IMR-90 (cell line): ENCODE results near the gene KDM8. TPM values are rescaled to one million over a fixed set of nuclear protein-coding genes. Genes with fewer than 3 reads are reported as not detected.

Experiments
- ATAC-seq: fragments of 200-7000 bp; cut with Tn5 transposase; 2 replicates; pipeline ENCODE4 v1.9.1; 2020; ENCODE audit warnings: low read depth, mild to moderate bottlenecking, moderate library complexity
- BruUV-seq: library from RNA; stranded (reverse); fragments of 400-500 nt; replicated peaks from 2 replicates; lab custom pipeline; 2021; lab: Mats Ljungman, UMichigan
- CTCF ChIA-PET: fragments of 300-600 bp; formaldehyde crosslinking; extraction: SDS; loops from one replicate; lab custom pipeline; 2021; ENCODE audit warnings: antibody characterized with exemption; lab: Yijun Ruan, JAX
- POLR2A ChIA-PET: fragments of 300-600 bp; sonication (Branson Sonifier 250); formaldehyde crosslinking; loops from one replicate; lab custom pipeline; 2022; ENCODE audit warnings: antibody characterized with exemption; ENCODE audit not compliant: unreplicated experiment; lab: Charles Lee
- DNase-seq: peaks from one replicate; pipeline ENCODE4 v3.0.0; 2013
- H2AFZ ChIP-seq: replicated peaks from 2 replicates; pipeline ENCODE3; 2013; ENCODE audit warnings: low read length, mild to moderate bottlenecking; ENCODE audit not compliant: poor library complexity
- H2AK5ac ChIP-seq: 2 replicates; pipeline ENCODE4 v1.6.1; 2013; ENCODE audit warnings: low read depth, low read length, inconsistent platforms
- H2AK9ac ChIP-seq: replicated peaks from 2 replicates; pipeline ENCODE3; 2013; ENCODE audit warnings: mild to moderate bottlenecking, low read depth, low read length, moderate library complexity; ENCODE audit not compliant: poor library complexity
- H2BK120ac ChIP-seq: 2 replicates; pipeline ENCODE4 v1.6.1; 2013; ENCODE audit warnings: low read depth, low read length, inconsistent platforms
- H2BK15ac ChIP-seq: 3 replicates; pipeline ENCODE4 v1.6.1; 2013; ENCODE audit warnings: low read depth, low read length, inconsistent platforms
- H2BK20ac ChIP-seq: 2 replicates; pipeline ENCODE4 v1.6.1; 2013; ENCODE audit warnings: low read depth, mild to moderate bottlenecking, inconsistent platforms, low read length, moderate library complexity
- H2BK5ac ChIP-seq: 2 replicates; pipeline ENCODE4 v1.6.1; 2013; ENCODE audit warnings: mild to moderate bottlenecking, low read depth, low read length, inconsistent platforms; ENCODE audit not compliant: poor library complexity, severe bottlenecking
- H3K14ac ChIP-seq: replicated peaks from 2 replicates; pipeline ENCODE4 v1.6.1; 2013; ENCODE audit warnings: low read depth, low read length, inconsistent platforms
- H3K18ac ChIP-seq: 2 replicates; pipeline ENCODE4 v1.6.1; 2013; ENCODE audit warnings: low read depth, low read length, control low read depth
- H3K23ac ChIP-seq: 2 replicates; pipeline ENCODE4 v1.6.1; 2013; ENCODE audit warnings: low read depth, low read length, inconsistent platforms
- H3K27ac ChIP-seq: 2 replicates; pipeline ENCODE4 v1.5.1; 2013; ENCODE audit warnings: mild to moderate bottlenecking, control low read depth, low read length; ENCODE audit not compliant: insufficient read depth
- H3K27me3 ChIP-seq: 2 replicates; pipeline ENCODE4 v1.6.1; 2013; ENCODE audit warnings: low read length; ENCODE audit not compliant: control insufficient read depth, insufficient read depth
- H3K36me3 ChIP-seq: 2 replicates; pipeline ENCODE4 v1.6.1; 2013; ENCODE audit warnings: low read length, mixed read lengths; ENCODE audit not compliant: control insufficient read depth, insufficient read depth
- H3K4ac ChIP-seq: 2 replicates; pipeline ENCODE4 v1.6.1; 2013; ENCODE audit warnings: low read depth, low read length, inconsistent platforms
- H3K4me1 ChIP-seq: 2 replicates; pipeline ENCODE4 v1.6.1; 2013; ENCODE audit warnings: low read length, mixed read lengths; ENCODE audit not compliant: control insufficient read depth, insufficient read depth
- H3K4me2 ChIP-seq: 2 replicates; pipeline ENCODE4 v1.6.1; 2013; ENCODE audit warnings: low read depth, mild to moderate bottlenecking, control low read depth, low read length, moderate library complexity
- H3K4me3 ChIP-seq: 2 replicates; pipeline ENCODE4 v1.5.1; 2013; ENCODE audit warnings: low read depth, mild to moderate bottlenecking, control low read depth, low read length, moderate library complexity; ENCODE audit not compliant: insufficient read depth
- H3K56ac ChIP-seq: 2 replicates; pipeline ENCODE4 v1.6.1; 2013; ENCODE audit warnings: low read length, inconsistent platforms; ENCODE audit not compliant: insufficient read depth; ENCODE audit errors: extremely low read depth
- H3K79me1 ChIP-seq, 2 experiments: 2 replicates each; pipeline ENCODE4 v1.6.1; 2013; ENCODE audit warnings: low read length in 2 of 2, inconsistent platforms in 1 of 2, low read depth in 1 of 2
- H3K9ac ChIP-seq: 2 replicates; pipeline ENCODE4 v1.6.1; 2013; ENCODE audit warnings: low read depth, low read length, control low read depth
- H3K9me1 ChIP-seq: 2 replicates; pipeline ENCODE4 v1.6.1; 2013; ENCODE audit warnings: low read length, inconsistent platforms; ENCODE audit not compliant: insufficient read depth
- H3K9me3 ChIP-seq: 2 replicates; pipeline ENCODE4 v1.6.1; 2013; ENCODE audit warnings: low read length; ENCODE audit not compliant: control insufficient read depth, insufficient read depth
- H4K20me1 ChIP-seq: 2 replicates; pipeline ENCODE4 v1.6.1; 2013; ENCODE audit warnings: low read length, inconsistent platforms; ENCODE audit not compliant: insufficient read depth
- H4K5ac ChIP-seq: 2 replicates; pipeline ENCODE4 v1.6.1; 2013; ENCODE audit warnings: mild to moderate bottlenecking, low read depth, low read length, control low read depth
- H4K8ac ChIP-seq, 2 experiments: 2 replicates each; pipeline ENCODE4 v1.6.1; 2013; ENCODE audit warnings: low read depth in 2 of 2, low read length in 2 of 2, control low read depth in 1 of 2, inconsistent platforms in 1 of 2
- H4K91ac ChIP-seq: 2 replicates; pipeline ENCODE4 v1.6.1; 2013; ENCODE audit warnings: low read depth, low read length, inconsistent platforms; ENCODE audit not compliant: insufficient read depth
- CEBPB ChIP-seq: IDR thresholded peaks from 2 replicates; pipeline ENCODE4 v1.6.1; 2012; ENCODE audit warnings: low read depth, low read length, improper control_type of control experiment
- CHD1 ChIP-seq: IDR thresholded peaks from 2 replicates; pipeline ENCODE4 v1.6.1; 2012; ENCODE audit warnings: low read depth, low read length, improper control_type of control experiment
- CTCF ChIP-seq: conservative IDR thresholded peaks from 2 replicates; pipeline ENCODE4 v1.5.1; 2012; ENCODE audit warnings: mild to moderate bottlenecking, low read depth, low read length, improper control_type of control experiment
- FOS ChIP-seq: fragments of 150-350 bp; IDR thresholded peaks from 2 replicates; pipeline ENCODE4 v1.6.1; 2016; ENCODE audit warnings: low read depth, low read length
- MAZ ChIP-seq: IDR thresholded peaks from 2 replicates; pipeline ENCODE4 v1.6.1; 2012; ENCODE audit warnings: low read depth, mild to moderate bottlenecking, low read length, improper control_type of control experiment, moderate library complexity, borderline replicate concordance
- NFE2L2 ChIP-seq: fragments of 150-350 bp; IDR thresholded peaks from 2 replicates; pipeline ENCODE4 v1.6.1; 2016; ENCODE audit warnings: low read depth, mild to moderate bottlenecking, low read length
- POLR2A ChIP-seq: IDR thresholded peaks from 2 replicates; pipeline ENCODE4 v1.6.1; 2012; ENCODE audit warnings: mild to moderate bottlenecking, low read depth, low read length
- RFX5 ChIP-seq: IDR thresholded peaks from 2 replicates; pipeline ENCODE4 v1.8.0; 2012; ENCODE audit warnings: low read depth, mild to moderate bottlenecking, low read length, moderate library complexity
- SMC3 ChIP-seq: fragments of 150-350 bp; IDR thresholded peaks from 2 replicates; pipeline ENCODE4 v1.6.1; 2016; ENCODE audit warnings: low read depth, mild to moderate bottlenecking, antibody characterized with exemption, low read length, moderate library complexity
- WGBS, 2 experiments: methylation state at CpG; one replicate each; pipeline versions ENCODE4 v1.1.5 to v1.1.7; 2013; ENCODE audit warnings: missing lambda C conversion rate in 2 of 2; ENCODE audit not compliant: insufficient read length in 1 of 2; ENCODE audit errors: extremely low coverage in 2 of 2; 5-methylcytosine and 5-hydroxymethylcytosine counted together
- dilution Hi-C: fragments of 300-500 bp; cut with HindIII; formaldehyde crosslinking; loops from one replicate; pipeline ENCODE4 v1.14.3; 2018; ENCODE audit warnings: low sequenced_read_pairs; ENCODE audit not compliant: unreplicated experiment
- in situ Hi-C: fragments of 300-500 bp; cut with MboI; formaldehyde crosslinking; loops from 3 replicates; pipeline ENCODE4 v1.14.3; 2019; ENCODE audit warnings: low sequenced_read_pairs, inconsistent platforms, mixed read lengths
- intact Hi-C: fragments of 100-400 bp; cut with micrococcal nuclease; formaldehyde crosslinking; loops from 2 replicates; pipeline ENCODE4 v1.10.0; 2022
- polyA plus RNA-seq, 3 experiments: library from polyadenylated mRNA; depleted of rRNA; stranded (reverse); fragments of >200 nt; gene quantifications; 2 replicates each; pipeline ENCODE4 v1.2.3, GENCODE V29; 2012; ENCODE audit warnings: low replicate concordance in 1 of 3
- total RNA-seq: library from RNA; depleted of rRNA; stranded (reverse); fragments of >200 nt; gene quantifications from 2 replicates; pipeline ENCODE4 v1.2.3, GENCODE V29; 2012
- TF ChIP-seq, protein P1 (sequence below): fragments of 150-350 bp; IDR thresholded peaks from 2 replicates; pipeline ENCODE4 v1.6.1; 2016; ENCODE audit warnings: low read depth, mild to moderate bottlenecking, low read length, moderate library complexity, borderline replicate concordance
- TF ChIP-seq, protein P2 (sequence below): fragments of 150-350 bp; IDR thresholded peaks from 2 replicates; pipeline ENCODE4 v1.6.1; 2017; ENCODE audit warnings: mild to moderate bottlenecking, antibody characterized with exemption, low read length, low read depth

The KDM8 gene
- total and polyA plus RNA-seq, 2 of the 4 experiments (the other 2 are of a cell fraction): 3.2 to 3.8 TPM

DNA sequence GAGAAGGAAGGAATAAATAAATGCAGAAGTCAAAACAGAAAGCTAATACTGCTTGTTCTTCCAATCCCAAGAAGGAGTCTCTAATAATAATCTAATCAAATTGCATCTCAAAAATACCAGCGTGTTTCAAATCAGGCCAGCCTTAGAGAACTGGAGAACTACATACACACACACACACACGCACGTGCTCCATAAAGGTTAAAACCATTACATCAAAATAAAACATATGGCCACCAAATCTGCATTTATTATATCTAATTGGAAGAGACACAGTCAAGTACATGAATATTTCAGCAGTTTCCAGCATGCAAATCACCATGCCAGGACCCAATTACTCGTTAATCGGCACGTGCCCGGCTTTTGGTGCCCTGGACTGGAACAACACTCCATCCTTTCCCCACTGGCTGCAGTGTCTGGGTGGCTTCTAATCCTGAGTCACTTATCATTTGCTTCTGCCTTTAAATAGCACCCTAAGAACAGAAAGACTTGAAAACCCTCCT, 20.4 kb upstream of the KDM8 start:
- in situ Hi-C loops (no loop called here), dilution Hi-C loops (no loop called here), intact Hi-C loops (no loop called here)
- CTCF ChIA-PET: no interaction called here
- H2BK15ac ChIP-seq: no peak overlapping the region
- H3K27me3 ChIP-seq: peaks cover 3% of the 10 kb centered on the region; the same call in 1 of the 2 replicates
- H2AK9ac ChIP-seq: no peak overlapping the region
- H3K27ac ChIP-seq: no peak overlapping the region
- H3K79me1 ChIP-seq: no peaks in the 10 kb centered on the region
- H2BK120ac ChIP-seq: no peak overlapping the region
- BruUV-seq: no TSS peak
- H4K5ac ChIP-seq: no peak overlapping the region
- H3K36me3 ChIP-seq: no peaks in the 10 kb centered on the region
- 94% methylated on average over 5 of the region's 7 CpGs; no CpG with 5 or more reads in 1 of the 2 experiments for WGBS, 2 experiments
- H4K91ac ChIP-seq: no peak overlapping the region
- no peak overlapping the region for H3K18ac ChIP-seq
- no peak overlapping the region for H3K4ac ChIP-seq
- H3K9me3 ChIP-seq: peaks cover 3% of the 10 kb centered on the region
- no peaks in the 10 kb centered on the region for H3K9me1 ChIP-seq
- no peak for ATAC-seq
- no peak for DNase-seq
- no peak overlapping the region for H3K4me3 ChIP-seq
- no peak overlapping the region for H2AK5ac ChIP-seq
- H2AFZ ChIP-seq: no peak overlapping the region
- TF ChIP-seq POLR2A (no peak), CHD1 (no peak), FOS (no peak), SMC3 (no peak), CTCF (no peak), RFX5 (no peak), MAZ (no peak), NFE2L2 (no peak), CEBPB (no peak)
- TF ChIP-seq, protein P1, sequence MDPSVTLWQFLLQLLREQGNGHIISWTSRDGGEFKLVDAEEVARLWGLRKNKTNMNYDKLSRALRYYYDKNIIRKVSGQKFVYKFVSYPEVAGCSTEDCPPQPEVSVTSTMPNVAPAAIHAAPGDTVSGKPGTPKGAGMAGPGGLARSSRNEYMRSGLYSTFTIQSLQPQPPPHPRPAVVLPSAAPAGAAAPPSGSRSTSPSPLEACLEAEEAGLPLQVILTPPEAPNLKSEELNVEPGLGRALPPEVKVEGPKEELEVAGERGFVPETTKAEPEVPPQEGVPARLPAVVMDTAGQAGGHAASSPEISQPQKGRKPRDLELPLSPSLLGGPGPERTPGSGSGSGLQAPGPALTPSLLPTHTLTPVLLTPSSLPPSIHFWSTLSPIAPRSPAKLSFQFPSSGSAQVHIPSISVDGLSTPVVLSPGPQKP: no peak
- TF ChIP-seq, protein P2, sequence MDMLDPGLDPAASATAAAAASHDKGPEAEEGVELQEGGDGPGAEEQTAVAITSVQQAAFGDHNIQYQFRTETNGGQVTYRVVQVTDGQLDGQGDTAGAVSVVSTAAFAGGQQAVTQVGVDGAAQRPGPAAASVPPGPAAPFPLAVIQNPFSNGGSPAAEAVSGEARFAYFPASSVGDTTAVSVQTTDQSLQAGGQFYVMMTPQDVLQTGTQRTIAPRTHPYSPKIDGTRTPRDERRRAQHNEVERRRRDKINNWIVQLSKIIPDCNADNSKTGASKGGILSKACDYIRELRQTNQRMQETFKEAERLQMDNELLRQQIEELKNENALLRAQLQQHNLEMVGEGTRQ: no peak
- no peak overlapping the region for H3K9ac ChIP-seq
- POLR2A ChIA-PET: no interaction called here
- H3K23ac ChIP-seq: no peak overlapping the region
- no peak overlapping the region for H3K4me2 ChIP-seq
- no peak overlapping the region for H4K8ac ChIP-seq
- no peak overlapping the region for H3K14ac ChIP-seq
- H3K4me1 ChIP-seq: peaks cover under 1% of the 10 kb centered on the region; the same call in 1 of the 2 replicates
- no peak overlapping the region for H2BK5ac ChIP-seq
- H3K56ac ChIP-seq: no peak overlapping the region
- no peak overlapping the region for H2BK20ac ChIP-seq
- no peaks in the 10 kb centered on the region for H4K20me1 ChIP-seq
